ENCODE results near the gene GALNT2.

The GALNT2 gene

DNA sequence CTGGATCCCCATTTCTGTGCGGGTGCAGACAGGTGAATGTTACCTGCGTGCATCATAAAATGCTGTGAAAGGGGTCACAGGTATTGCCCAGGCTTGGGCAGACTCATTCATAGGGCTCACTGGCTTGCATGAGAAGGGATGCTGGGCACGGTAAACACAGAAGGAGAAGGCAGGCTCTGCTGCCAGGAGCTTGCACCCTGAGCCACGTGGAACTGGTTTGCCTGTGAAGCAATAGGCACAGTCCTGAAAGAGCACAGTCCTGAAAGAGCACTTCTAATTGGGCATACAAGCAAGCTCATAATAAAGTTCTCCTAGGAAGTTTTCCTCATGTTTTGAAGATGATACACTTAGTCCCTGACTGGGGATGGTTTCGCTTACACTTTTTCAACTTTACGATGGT lies 40.9 kb downstream of the GALNT2 start:
- peak overlapping the region; percentile 51; the same call in 1 of the 2 replicates for H3K4me2 ChIP-seq (ENCODE audit: insufficient read depth, low read length)
- H3K4me1 ChIP-seq (ENCODE audit: insufficient read depth, low read length) = peaks cover 100% of the 10 kb centered on the region

DNA sequence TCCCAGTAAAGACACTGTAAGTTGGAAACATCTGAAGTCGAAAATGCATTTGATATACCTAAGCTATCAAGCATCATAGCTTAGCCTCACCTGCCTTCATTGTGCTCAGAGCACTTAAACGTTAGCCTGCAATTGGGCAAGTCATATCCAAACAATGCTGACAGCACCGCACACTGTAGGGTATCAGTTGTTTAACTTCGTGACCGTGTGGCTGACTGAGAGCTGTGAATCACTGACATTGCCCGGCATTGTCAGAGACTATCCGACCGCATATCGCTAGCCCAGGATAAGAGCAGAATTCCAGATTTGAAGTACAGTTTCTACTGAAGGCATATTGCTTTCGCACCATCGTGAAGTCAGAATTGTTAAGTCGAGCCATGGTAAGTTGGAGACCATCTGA lies 41.5 kb downstream of the GALNT2 start:
- Histone ChIP-seq H3K27ac (ENCODE audit: low read length) (peak overlapping the region; percentile 86), H3K4me2 (ENCODE audit: insufficient read depth, low read length) (peak overlapping the region; percentile 51), H3K27me3 (ENCODE audit: insufficient read depth, low read length, poor library complexity) (no peaks in the 10 kb centered on the region), H3K79me2 (ENCODE audit: insufficient read depth, low read length) (peaks cover 96% of the 10 kb centered on the region), H3K9me3 (ENCODE audit: insufficient read depth, low read length, severe bottlenecking) (no peaks in the 10 kb centered on the region), H3K9ac (ENCODE audit: low read depth, low read length) (peak overlapping the region; percentile 42), H4K20me1 (ENCODE audit: insufficient read depth, low read length) (peaks cover 67% of the 10 kb centered on the region), H3K4me1 (ENCODE audit: insufficient read depth, low read length) (peaks cover 100% of the 10 kb centered on the region), H2AFZ (ENCODE audit: low read depth, low read length) (no peak overlapping the region), H3K4me3 (ENCODE audit: low read depth in 1 of 2, low read length in 2 of 2) (no peak overlapping the region), H3K36me3 (ENCODE audit: insufficient read depth, low read length) (peaks cover 65% of the 10 kb centered on the region)
- TF ChIP-seq, protein P1, sequence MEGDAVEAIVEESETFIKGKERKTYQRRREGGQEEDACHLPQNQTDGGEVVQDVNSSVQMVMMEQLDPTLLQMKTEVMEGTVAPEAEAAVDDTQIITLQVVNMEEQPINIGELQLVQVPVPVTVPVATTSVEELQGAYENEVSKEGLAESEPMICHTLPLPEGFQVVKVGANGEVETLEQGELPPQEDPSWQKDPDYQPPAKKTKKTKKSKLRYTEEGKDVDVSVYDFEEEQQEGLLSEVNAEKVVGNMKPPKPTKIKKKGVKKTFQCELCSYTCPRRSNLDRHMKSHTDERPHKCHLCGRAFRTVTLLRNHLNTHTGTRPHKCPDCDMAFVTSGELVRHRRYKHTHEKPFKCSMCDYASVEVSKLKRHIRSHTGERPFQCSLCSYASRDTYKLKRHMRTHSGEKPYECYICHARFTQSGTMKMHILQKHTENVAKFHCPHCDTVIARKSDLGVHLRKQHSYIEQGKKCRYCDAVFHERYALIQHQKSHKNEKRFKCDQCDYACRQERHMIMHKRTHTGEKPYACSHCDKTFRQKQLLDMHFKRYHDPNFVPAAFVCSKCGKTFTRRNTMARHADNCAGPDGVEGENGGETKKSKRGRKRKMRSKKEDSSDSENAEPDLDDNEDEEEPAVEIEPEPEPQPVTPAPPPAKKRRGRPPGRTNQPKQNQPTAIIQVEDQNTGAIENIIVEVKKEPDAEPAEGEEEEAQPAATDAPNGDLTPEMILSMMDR (IDR thresholded peaks at IDR 0.05; ENCODE audit: borderline replicate concordance, extremely low read depth, low read length, poor library complexity, severe bottlenecking) = no peak
- no peak for TF ChIP-seq EZH2 (IDR thresholded peaks at IDR 0.05; ENCODE audit: borderline replicate concordance, low read depth, low read length, severe bottlenecking)
- ATAC-seq (ENCODE audit: insufficient read depth, low read depth) = no peak
- no peak for DNase-seq

More for the DNA sequence above, 40.9 kb downstream of the GALNT2 start:
- TF ChIP-seq, protein P1 (IDR thresholded peaks at IDR 0.05; ENCODE audit: borderline replicate concordance, extremely low read depth, low read length, poor library complexity, severe bottlenecking) = no peak
- TF ChIP-seq EZH2 (IDR thresholded peaks at IDR 0.05; ENCODE audit: borderline replicate concordance, low read depth, low read length, severe bottlenecking) = no peak
- Histone ChIP-seq H4K20me1 (ENCODE audit: insufficient read depth, low read length) (peaks cover 64% of the 10 kb centered on the region), H3K9me3 (ENCODE audit: insufficient read depth, low read length, severe bottlenecking) (no peaks in the 10 kb centered on the region), H3K27ac (ENCODE audit: low read length) (peak overlapping the region; percentile 86), H3K27me3 (ENCODE audit: insufficient read depth, low read length, poor library complexity) (no peaks in the 10 kb centered on the region), H3K9ac (ENCODE audit: low read depth, low read length) (peak overlapping the region; percentile 42; the same call in 1 of the 2 replicates), H3K79me2 (ENCODE audit: insufficient read depth, low read length) (peaks cover 96% of the 10 kb centered on the region), H2AFZ (ENCODE audit: low read depth, low read length) (no peak overlapping the region), H3K36me3 (ENCODE audit: insufficient read depth, low read length) (peaks cover 58% of the 10 kb centered on the region), H3K4me3 (ENCODE audit: low read depth in 1 of 2, low read length in 2 of 2) (no peak overlapping the region)
- DNase-seq (no peak), ATAC-seq (ENCODE audit: insufficient read depth, low read depth) (no peak)

DNA sequence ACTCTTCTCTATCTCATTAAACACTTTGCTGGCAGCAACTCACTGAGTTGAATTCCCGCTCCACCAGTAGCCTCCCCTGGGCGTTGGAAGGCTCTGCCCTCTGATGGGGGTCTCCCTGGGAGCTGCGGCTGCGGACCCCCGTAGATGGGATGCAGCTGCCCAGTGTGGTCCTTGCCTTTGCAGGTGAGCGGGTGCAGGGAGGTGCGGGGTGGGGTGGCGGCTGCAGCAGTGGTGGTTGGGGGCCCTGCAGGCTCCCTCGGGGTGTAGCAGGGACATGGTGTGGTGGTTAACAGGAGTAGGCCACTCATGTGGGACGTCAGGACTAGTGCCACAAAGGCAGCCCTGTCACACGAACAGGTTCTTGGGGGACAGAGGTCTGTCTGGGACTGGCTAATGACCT lies 42.0 kb downstream of the GALNT2 start:
- peak overlapping the region; percentile 86 for H3K27ac ChIP-seq (ENCODE audit: low read length)
- H3K4me3 ChIP-seq (ENCODE audit: low read depth in 1 of 2, low read length in 2 of 2) = peak overlapping the region in 1 of 2 experiments; percentile 19; a peak in 1 of 4 replicates
- no peaks in the 10 kb centered on the region for H3K27me3 ChIP-seq (ENCODE audit: insufficient read depth, low read length, poor library complexity)
- H3K4me2 ChIP-seq (ENCODE audit: insufficient read depth, low read length) = peak overlapping the region; percentile 51
- TF ChIP-seq, protein P1 (IDR thresholded peaks at IDR 0.05; ENCODE audit: borderline replicate concordance, extremely low read depth, low read length, poor library complexity, severe bottlenecking) = no peak
- TF ChIP-seq EZH2 (IDR thresholded peaks at IDR 0.05; ENCODE audit: borderline replicate concordance, low read depth, low read length, severe bottlenecking) = no peak
- peak overlapping the region; percentile 42 for H3K9ac ChIP-seq (ENCODE audit: low read depth, low read length)
- peaks cover 100% of the 10 kb centered on the region for H3K4me1 ChIP-seq (ENCODE audit: insufficient read depth, low read length)
- no peak overlapping the region for H2AFZ ChIP-seq (ENCODE audit: low read depth, low read length)
- no peak for DNase-seq
- peaks cover 70% of the 10 kb centered on the region for H4K20me1 ChIP-seq (ENCODE audit: insufficient read depth, low read length)
- ATAC-seq (ENCODE audit: insufficient read depth, low read depth) = no peak
- H3K9me3 ChIP-seq (ENCODE audit: insufficient read depth, low read length, severe bottlenecking) = no peaks in the 10 kb centered on the region
- peaks cover 96% of the 10 kb centered on the region for H3K79me2 ChIP-seq (ENCODE audit: insufficient read depth, low read length)
- H3K36me3 ChIP-seq (ENCODE audit: insufficient read depth, low read length) = peaks cover 69% of the 10 kb centered on the region

All from DND-41 (cell line).